Astrocyte (in vitro differentiated cells and primary cell): ENCODE results near the gene ATF2.

ENCODE experiments used
- CTCF ChIP-seq: IDR thresholded peaks from 2 replicates; pipeline ENCODE4 v1.5.1; 2011; ENCODE audit warnings: low read depth, mild to moderate bottlenecking, inconsistent platforms, low read length, moderate library complexity; ENCODE audit not compliant: insufficient read depth
- EZH2 ChIP-seq: IDR thresholded peaks from 2 replicates; pipeline ENCODE4 v1.6.1; 2012; ENCODE audit warnings: mild to moderate bottlenecking, low read length, inconsistent platforms; ENCODE audit not compliant: insufficient read depth

DNA sequence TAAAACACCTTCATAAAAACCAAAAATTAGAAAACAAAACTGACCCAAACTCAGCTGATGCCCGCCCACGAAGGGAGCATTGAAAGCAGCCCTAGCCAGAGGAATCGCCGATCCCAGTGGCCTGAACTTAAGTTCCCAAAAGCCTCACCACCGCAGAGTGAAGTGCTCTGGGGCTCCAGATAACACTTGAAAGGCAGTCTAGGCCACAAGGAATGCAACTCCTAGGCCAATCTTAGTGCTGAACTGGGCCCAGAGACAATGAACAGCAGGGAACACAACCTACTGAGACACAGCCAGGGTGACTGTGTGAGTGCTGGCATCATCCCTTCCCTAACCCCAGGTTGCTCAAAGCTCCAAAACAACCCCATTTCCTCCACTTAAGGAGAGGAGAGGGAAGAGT, 103.2 kb downstream of the ATF2 start:
- no peak for TF ChIP-seq CTCF
- TF ChIP-seq EZH2, result no peak
